ENCODE data around the gene CLSTN3. TPM values are rescaled to one million over a fixed set of nuclear protein-coding genes. Genes with fewer than 3 reads are reported as not detected.

The CLSTN3 gene
- total and polyA plus RNA-seq, 2 of the 13 experiments (the other 11 are each of a cell fraction or from before 2014, with no cell fraction given), result 26.2 to 94.1 TPM

DNA sequence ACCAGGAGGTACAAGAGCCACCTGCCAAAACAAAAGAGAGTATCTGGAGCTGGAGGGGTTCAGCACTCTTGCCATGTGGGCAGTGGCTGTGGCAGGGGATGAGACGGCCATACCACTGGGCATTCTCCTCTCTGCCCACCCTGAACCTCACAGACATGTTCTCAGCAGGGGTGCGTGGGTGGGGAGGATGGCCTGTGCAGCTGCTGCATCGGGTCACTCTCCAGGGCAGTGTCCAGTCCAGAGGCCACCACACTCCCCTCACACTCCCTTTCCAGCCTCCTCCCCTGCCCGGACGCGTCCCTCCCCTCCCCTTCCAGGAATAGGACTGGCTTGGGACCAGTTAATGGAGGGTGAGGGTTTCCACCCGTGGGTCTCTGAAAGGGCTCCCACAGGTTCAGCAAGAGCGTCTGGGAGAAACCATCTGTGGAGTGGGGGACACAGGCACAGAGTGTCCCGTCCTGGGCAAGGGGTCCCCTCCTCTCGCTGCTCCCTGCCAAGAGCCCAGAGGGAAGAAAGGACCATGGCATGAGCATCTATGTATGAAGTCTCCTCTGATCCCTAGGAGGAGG is 38.4 kb upstream of the CLSTN3 start:
- Histone ChIP-seq H3K27ac (ENCODE audit: extremely low read length, insufficient read depth, low read length) (no peak overlapping the region), H3K36me3 (replicated peaks in 1 of 2; ENCODE audit: control insufficient read depth in 1 of 2, insufficient read depth in 2 of 2, low read length in 2 of 2) (no peaks in the 10 kb centered on the region), H3K4me2 (ENCODE audit: low read depth, low read length) (peak overlapping the region; percentile 73), H3K9ac (ENCODE audit: insufficient read depth, low read depth, low read length) (0 out of 2 replicates have a peak overlapping the region, but pooled peaks have one; percentile 13), H2AFZ (ENCODE audit: low read length) (no peak overlapping the region), H4K20me1 (ENCODE audit: insufficient read depth, low read length) (no peaks in the 10 kb centered on the region; the same call in 1 of the 2 replicates), H3K79me2 (ENCODE audit: insufficient read depth, low read length) (no peaks in the 10 kb centered on the region), H3K9me3 (ENCODE audit: low read length) (no peaks in the 10 kb centered on the region), H3K4me3 (replicated peaks in 1 of 3; ENCODE audit: insufficient read depth in 1 of 3, low read depth in 2 of 3, low read length in 3 of 3) (peak overlapping the region; percentile 53 to 68 (median 53); a peak in 3 of 6 replicates), H3K4me1 (ENCODE audit: insufficient read depth, low read length) (peaks cover 27% of the 10 kb centered on the region), H3K27me3 (ENCODE audit: control insufficient read depth in 1 of 2, insufficient read depth in 2 of 2, low read length in 2 of 2) (peaks cover 0 to 2% of the 10 kb centered on the region in 2 experiments; a peak in 1 of 5 replicates)
- intact Hi-C loops (cut with micrococcal nuclease; ENCODE audit: unreplicated experiment) (loop anchor here (1.0 to 2.0 kb wide), 3 partner anchors 17 to 147 kb away; partner anchors contain the start of genes C12orf57, C1RL and C1S), in situ Hi-C loops (cut with HindIII; ENCODE audit: extremely low pct_ligation_motif_present, low pct_unique_long_range_greater_than_20kb) (loop anchor here (5.0 kb wide), 1 partner anchor 34 kb away; no protein-coding TSS in a partner anchor)
- ChIA-PET CTCF (ENCODE audit: low intra/inter-chr PET ratio, low total read pairs) (interaction anchor here (0.7 to 5.0 kb wide), 6 partner anchors 9 to 73 kb away, joined by 3 to 45 read pairs (median 4); partner anchors contain the start of genes C1RL, C1S and LPCAT3), POLR2A (interaction anchor here (1.3 to 2.7 kb wide), 2 partner anchors 16 to 147 kb away, joined by 6 to 9 read pairs; partner anchors contain the start of genes C12orf57 and RNU7-1)
- BruUV-seq (replicated peaks), result no TSS peak
- DNase-seq (ENCODE audit: low spot score) (no peak), ATAC-seq (peak; percentile 39), FAIRE-seq (no peak)
- WGBS (ENCODE audit: low lambda C conversion rate), result 1% methylated on average over 9 of the region's 10 CpGs
- TF ChIP-seq KDM2A (CRISPR knock-in tag; IDR thresholded peaks at IDR 0.05; ENCODE audit: borderline replicate concordance, low read depth), result peak; percentile 10; the same call in 1 of the 2 replicates
- TF ChIP-seq, protein P1, sequence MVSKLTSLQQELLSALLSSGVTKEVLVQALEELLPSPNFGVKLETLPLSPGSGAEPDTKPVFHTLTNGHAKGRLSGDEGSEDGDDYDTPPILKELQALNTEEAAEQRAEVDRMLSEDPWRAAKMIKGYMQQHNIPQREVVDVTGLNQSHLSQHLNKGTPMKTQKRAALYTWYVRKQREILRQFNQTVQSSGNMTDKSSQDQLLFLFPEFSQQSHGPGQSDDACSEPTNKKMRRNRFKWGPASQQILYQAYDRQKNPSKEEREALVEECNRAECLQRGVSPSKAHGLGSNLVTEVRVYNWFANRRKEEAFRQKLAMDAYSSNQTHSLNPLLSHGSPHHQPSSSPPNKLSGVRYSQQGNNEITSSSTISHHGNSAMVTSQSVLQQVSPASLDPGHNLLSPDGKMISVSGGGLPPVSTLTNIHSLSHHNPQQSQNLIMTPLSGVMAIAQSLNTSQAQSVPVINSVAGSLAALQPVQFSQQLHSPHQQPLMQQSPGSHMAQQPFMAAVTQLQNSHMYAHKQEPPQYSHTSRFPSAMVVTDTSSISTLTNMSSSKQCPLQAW (CRISPR knock-in tag; IDR thresholded peaks at IDR 0.05), result no peak
- TF ChIP-seq, protein P2, sequence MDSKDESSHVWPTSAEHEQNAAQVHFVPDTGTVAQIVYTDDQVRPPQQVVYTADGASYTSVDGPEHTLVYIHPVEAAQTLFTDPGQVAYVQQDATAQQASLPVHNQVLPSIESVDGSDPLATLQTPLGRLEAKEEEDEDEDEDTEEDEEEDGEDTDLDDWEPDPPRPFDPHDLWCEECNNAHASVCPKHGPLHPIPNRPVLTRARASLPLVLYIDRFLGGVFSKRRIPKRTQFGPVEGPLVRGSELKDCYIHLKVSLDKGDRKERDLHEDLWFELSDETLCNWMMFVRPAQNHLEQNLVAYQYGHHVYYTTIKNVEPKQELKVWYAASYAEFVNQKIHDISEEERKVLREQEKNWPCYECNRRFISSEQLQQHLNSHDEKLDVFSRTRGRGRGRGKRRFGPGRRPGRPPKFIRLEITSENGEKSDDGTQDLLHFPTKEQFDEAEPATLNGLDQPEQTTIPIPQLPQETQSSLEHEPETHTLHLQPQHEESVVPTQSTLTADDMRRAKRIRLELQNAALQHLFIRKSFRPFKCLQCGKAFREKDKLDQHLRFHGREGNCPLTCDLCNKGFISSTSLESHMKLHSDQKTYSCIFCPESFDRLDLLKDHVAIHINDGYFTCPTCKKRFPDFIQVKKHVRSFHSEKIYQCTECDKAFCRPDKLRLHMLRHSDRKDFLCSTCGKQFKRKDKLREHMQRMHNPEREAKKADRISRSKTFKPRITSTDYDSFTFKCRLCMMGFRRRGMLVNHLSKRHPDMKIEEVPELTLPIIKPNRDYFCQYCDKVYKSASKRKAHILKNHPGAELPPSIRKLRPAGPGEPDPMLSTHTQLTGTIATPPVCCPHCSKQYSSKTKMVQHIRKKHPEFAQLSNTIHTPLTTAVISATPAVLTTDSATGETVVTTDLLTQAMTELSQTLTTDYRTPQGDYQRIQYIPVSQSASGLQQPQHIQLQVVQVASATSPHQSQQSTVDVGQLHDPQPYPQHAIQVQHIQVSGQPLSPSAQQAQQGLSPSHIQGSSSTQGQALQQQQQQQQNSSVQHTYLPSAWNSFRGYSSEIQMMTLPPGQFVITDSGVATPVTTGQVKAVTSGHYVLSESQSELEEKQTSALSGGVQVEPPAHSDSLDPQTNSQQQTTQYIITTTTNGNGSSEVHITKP (CRISPR knock-in tag; IDR thresholded peaks at IDR 0.05; ENCODE audit: low read depth), result peak; percentile 31
- peak; percentile 65 for TF ChIP-seq ZSCAN25 (CRISPR knock-in tag; IDR thresholded peaks at IDR 0.05)
- TF ChIP-seq HOXA5 (CRISPR knock-in tag; IDR thresholded peaks at IDR 0.05), result no peak
- TF ChIP-seq JARID2 (CRISPR knock-in tag; IDR thresholded peaks at IDR 0.05; ENCODE audit: insufficient replicate concordance), result no peak
- peak; percentile 46; the same call in 1 of the 2 replicates for TF ChIP-seq ZNF891 (CRISPR knock-in tag; IDR thresholded peaks at IDR 0.05)
- no peak for TF ChIP-seq TAF1 (CRISPR knock-in tag; IDR thresholded peaks at IDR 0.05)
- no peak for TF ChIP-seq RFXAP (CRISPR knock-in tag; IDR thresholded peaks at IDR 0.05; ENCODE audit: borderline replicate concordance)
- TF ChIP-seq ZNF644 (CRISPR knock-in tag; IDR thresholded peaks at IDR 0.05; ENCODE audit: low read depth), result no peak
- TF ChIP-seq MYNN (CRISPR knock-in tag; IDR thresholded peaks at IDR 0.05; ENCODE audit: low read depth), result no peak
- no peak for TF ChIP-seq SRY (CRISPR knock-in tag; IDR thresholded peaks at IDR 0.05)

Data from HepG2 (cell line).